HepG2 (cell line): ENCODE measurements around the gene SHBG. TPM values are rescaled to one million over a fixed set of nuclear protein-coding genes. Genes with fewer than 3 reads are reported as not detected.

ENCODE experiments used
- ASH2L ChIP-seq: fragments of 300-600, 200-600 bp; sonication (generic); IDR thresholded peaks from 2 replicates; pipeline ENCODE4 v1.7.0; 2017; ENCODE audit warnings: low read depth, mild to moderate bottlenecking, moderate library complexity, mixed read lengths, low read length; ENCODE audit not compliant: insufficient read length
- CBX5 ChIP-seq: sonication (generic); formaldehyde crosslinking; IDR thresholded peaks from 2 replicates; pipeline ENCODE4 v1.4.0; 2020; ENCODE audit warnings: missing genetic modification reagents, borderline replicate concordance
- CCDC6 ChIP-seq: sonication (generic); formaldehyde crosslinking; IDR thresholded peaks from 2 replicates; pipeline ENCODE4 v1.8.1; 2022; ENCODE audit warnings: mild to moderate bottlenecking, missing genetic modification reagents, moderate library complexity
- ETV5 ChIP-seq: IDR thresholded peaks from 2 replicates; pipeline ENCODE4 v1.6.1; 2018; ENCODE audit warnings: missing biosample characterization, missing genetic modification reagents, inconsistent platforms, borderline replicate concordance
- HIVEP1 ChIP-seq: sonication (generic); formaldehyde crosslinking; IDR thresholded peaks from 2 replicates; pipeline ENCODE4 v1.4.0; 2020; ENCODE audit warnings: mild to moderate bottlenecking, missing genetic modification reagents
- SAP130 ChIP-seq: IDR thresholded peaks from 2 replicates; pipeline ENCODE4 v1.6.1; 2016; ENCODE audit warnings: low read depth
- SIX1 ChIP-seq: sonication (generic); formaldehyde crosslinking; IDR thresholded peaks from 2 replicates; pipeline ENCODE4 v1.4.0; 2020; ENCODE audit warnings: missing genetic modification reagents, borderline replicate concordance
- ZBTB49 ChIP-seq: sonication (generic); formaldehyde crosslinking; IDR thresholded peaks from 2 replicates; pipeline ENCODE4 v1.4.0; 2020; ENCODE audit warnings: missing genetic modification reagents, borderline replicate concordance
- ZFP36 ChIP-seq: fragments of 150-350 bp; IDR thresholded peaks from 2 replicates; pipeline ENCODE4 v1.6.1; 2018; ENCODE audit warnings: borderline replicate concordance, low read length, low read depth; ENCODE audit not compliant: partially characterized antibody
- ZNF142 ChIP-seq: sonication (generic); formaldehyde crosslinking; IDR thresholded peaks from 2 replicates; pipeline ENCODE4 v1.4.0; 2020; ENCODE audit warnings: missing genetic modification reagents
- ZNF234 ChIP-seq: sonication (generic); formaldehyde crosslinking; conservative IDR thresholded peaks from 2 replicates; pipeline ENCODE4 v1.5.1; 2020; ENCODE audit warnings: mild to moderate bottlenecking, missing genetic modification reagents
- ZNF280B ChIP-seq: sonication (generic); formaldehyde crosslinking; IDR thresholded peaks from 2 replicates; pipeline ENCODE4 v1.5.0; 2020; ENCODE audit warnings: missing genetic modification reagents, mild to moderate bottlenecking, borderline replicate concordance
- ZNF281 ChIP-seq: sonication (generic); formaldehyde crosslinking; IDR thresholded peaks from 2 replicates; pipeline ENCODE4 v1.4.0; 2020; ENCODE audit warnings: missing genetic modification reagents, borderline replicate concordance
- ZNF570 ChIP-seq: sonication (generic); formaldehyde crosslinking; IDR thresholded peaks from 2 replicates; pipeline ENCODE4 v1.4.0; 2020; ENCODE audit warnings: mild to moderate bottlenecking, missing genetic modification reagents, borderline replicate concordance
- ZNF713 ChIP-seq: sonication (generic); formaldehyde crosslinking; IDR thresholded peaks from 2 replicates; pipeline ENCODE4 v1.4.0; 2020; ENCODE audit warnings: mild to moderate bottlenecking, missing genetic modification reagents
- ZSCAN21 ChIP-seq: sonication (generic); formaldehyde crosslinking; IDR thresholded peaks from 2 replicates; pipeline ENCODE4 v1.8.0; 2022; ENCODE audit warnings: mild to moderate bottlenecking, missing genetic modification reagents, moderate library complexity, borderline replicate concordance
- polyA plus RNA-seq, 8 experiments: library from polyadenylated mRNA; depleted of rRNA in 3 of 8; stranded (reverse) in 7 of 8; unstranded in 1 of 8; fragments of >200 nt; fragmentation: Illumina TruSeq in 4 of 8; extraction: Trizol in 4 of 8; gene quantifications; 2 replicates each; pipeline versions ENCODE4 v1.2.1 to v1.2.3, GENCODE V29; 2011 to 2016; ENCODE audit warnings: low read depth in 4 of 8, missing spikeins in 1 of 8, mixed read lengths in 1 of 8; ENCODE audit not compliant: insufficient read depth in 1 of 8
- total RNA-seq, 5 experiments: library from RNA; depleted of rRNA; stranded (reverse); fragments of >200 nt; fragmentation: Illumina TruSeq; extraction: Trizol; gene quantifications; 2 replicates each; pipeline ENCODE4 v1.2.3, GENCODE V29; 2016; ENCODE audit warnings: low read depth in 1 of 5

The SHBG gene
- total and polyA plus RNA-seq, 2 of the 13 experiments (the other 11 are each of a cell fraction or from before 2014, with no cell fraction given): 4.0 to 6.1 TPM

GRCh38 chr17:7629939-7630571, at the start of gene SHBG (continued):
- TF ChIP-seq ETV5: no peak
- TF ChIP-seq ASH2L: no peak
- no peak for TF ChIP-seq ZBTB49 (CRISPR knock-in tag)
- TF ChIP-seq CCDC6: no peak
- peak; percentile 26; the same call in 1 of the 2 replicates for TF ChIP-seq ZNF281
- no peak for TF ChIP-seq ZFP36
- TF ChIP-seq ZNF280B: 0 out of 2 replicates have a peak, but pooled peaks have one; percentile 40
- TF ChIP-seq SIX1 (CRISPR knock-in tag): no peak
- no peak for TF ChIP-seq ZNF234 (CRISPR knock-in tag)
- TF ChIP-seq ZSCAN21 (CRISPR knock-in tag): 0 out of 2 replicates have a peak, but pooled peaks have one; percentile 31
- TF ChIP-seq ZNF713 (CRISPR knock-in tag): no peak
- TF ChIP-seq ZNF142 (CRISPR knock-in tag): no peak
- TF ChIP-seq HIVEP1: no peak
- TF ChIP-seq SAP130 (CRISPR knock-in tag): 0 out of 2 replicates have a peak, but pooled peaks have one; percentile 26
- 0 out of 2 replicates have a peak, but pooled peaks have one; percentile 19 for TF ChIP-seq CBX5 (CRISPR knock-in tag)
- TF ChIP-seq ZNF570 (CRISPR knock-in tag): no peak
